ENCODE data around the gene ATP6V1G1. TPM values are rescaled to one million over a fixed set of nuclear protein-coding genes. Genes with fewer than 3 reads are reported as not detected.

ATP6V1G1 gene
- total RNA-seq, 1 donor from 2014 or later = 81.1 TPM

GRCh38 chr9:114580609-114581193, 6.9 kb upstream of the ATP6V1G1 start:
- H3K27me3 ChIP-seq (ENCODE audit: low read depth) = peaks cover 4% of the 10 kb centered on the region
- intact Hi-C loops (cut with micrococcal nuclease) = no loop called here
- no peaks in the 10 kb centered on the region for H3K36me3 ChIP-seq
- no peaks in the 10 kb centered on the region for H3K9me3 ChIP-seq (replicated peaks)
- DNase-seq = no peak
- no peak overlapping the region for H3K4me3 ChIP-seq
- TF ChIP-seq CTCF (IDR thresholded peaks at IDR 0.05; ENCODE audit: borderline replicate concordance) = no peak
- no peak overlapping the region for H3K27ac ChIP-seq (replicated peaks)
- H3K4me1 ChIP-seq = no peaks in the 10 kb centered on the region

GRCh38 chr9:114583371-114584155, 4.0 kb upstream of the ATP6V1G1 start:
- TF ChIP-seq CTCF (IDR thresholded peaks at IDR 0.05; ENCODE audit: borderline replicate concordance) = no peak
- no peak for DNase-seq

GRCh38 chr9:114588210-114588609, 641 bp downstream of the ATP6V1G1 start:
- peaks cover 9% of the 10 kb centered on the region for H3K36me3 ChIP-seq
- H3K27me3 ChIP-seq (ENCODE audit: low read depth) = no peaks in the 10 kb centered on the region
- peaks cover 60% of the 10 kb centered on the region for H3K4me1 ChIP-seq
- H3K4me3 ChIP-seq = peak overlapping the region; percentile 87
- no peaks in the 10 kb centered on the region for H3K9me3 ChIP-seq (replicated peaks)
- TF ChIP-seq CTCF (IDR thresholded peaks at IDR 0.05; ENCODE audit: borderline replicate concordance) = no peak
- H3K27ac ChIP-seq (replicated peaks) = peak overlapping the region; percentile 89
- DNase-seq = no peak
- intact Hi-C loops (cut with micrococcal nuclease) = no loop called here

More at GRCh38 chr9:114583371-114584155, 4.0 kb upstream of the ATP6V1G1 start:
- H3K9me3 ChIP-seq (replicated peaks) = no peaks in the 10 kb centered on the region
- H3K27me3 ChIP-seq (ENCODE audit: low read depth) = peaks cover 4% of the 10 kb centered on the region
- H3K4me1 ChIP-seq = peaks cover 14% of the 10 kb centered on the region
- H3K27ac ChIP-seq (replicated peaks) = no peak overlapping the region
- H3K36me3 ChIP-seq = no peaks in the 10 kb centered on the region
- intact Hi-C loops (cut with micrococcal nuclease) = no loop called here
- H3K4me3 ChIP-seq = no peak overlapping the region

GRCh38 chr9:114588651-114589526, 1.3 kb downstream of the ATP6V1G1 start:
- Histone ChIP-seq H3K27ac (replicated peaks) (peak overlapping the region; percentile 89), H3K4me1 (peaks cover 65% of the 10 kb centered on the region), H3K9me3 (replicated peaks) (no peaks in the 10 kb centered on the region), H3K4me3 (peak overlapping the region; percentile 87), H3K36me3 (peaks cover 16% of the 10 kb centered on the region), H3K27me3 (ENCODE audit: low read depth) (no peaks in the 10 kb centered on the region)
- no peak for TF ChIP-seq CTCF (IDR thresholded peaks at IDR 0.05; ENCODE audit: borderline replicate concordance)
- intact Hi-C loops (cut with micrococcal nuclease) = no loop called here
- no peak for DNase-seq

- no peak overlapping the region for H3K4me3 ChIP-seq
- H3K4me1 ChIP-seq = peaks cover 65% of the 10 kb centered on the region
- intact Hi-C loops (cut with micrococcal nuclease) = no loop called here
- no peak for DNase-seq
- H3K9me3 ChIP-seq (replicated peaks) = no peaks in the 10 kb centered on the region
- H3K27me3 ChIP-seq (ENCODE audit: low read depth) = no peaks in the 10 kb centered on the region
- TF ChIP-seq CTCF (IDR thresholded peaks at IDR 0.05; ENCODE audit: borderline replicate concordance) = no peak
- H3K36me3 ChIP-seq = peaks cover 30% of the 10 kb centered on the region
- peak overlapping the region; percentile 62 for H3K27ac ChIP-seq (replicated peaks)
Observed at GRCh38 chr9:114590328-114590727, 2.8 kb downstream of the ATP6V1G1 start.

All from left ventricle myocardium inferior (tissue), 1 donor.